Measurements from ENCODE around the gene RIOK2. TPM values are rescaled to one million over a fixed set of nuclear protein-coding genes. Genes with fewer than 3 reads are reported as not detected.
"Not testable (repeated sequence)": the region's sequence is repeated elsewhere in the genome, so short reads cannot be mapped to it uniquely, and the experiment has no call there.

The RIOK2 gene
- total and polyA plus RNA-seq, 4 donors = 15.8 to 23.9 (median 19.1) TPM

GRCh38 chr5:97141031-97141430 is 42.0 kb downstream of the RIOK2 start:
- no peak for ATAC-seq (ENCODE audit: low FRiP score)
- intact Hi-C loops (cut with DNase I) = loop anchor here in 1 of 2 donors (10.0 kb wide), 1 partner anchor 96 kb away; no protein-coding TSS in a partner anchor

GRCh38 chr5:97140250-97140649 is 42.8 kb downstream of the RIOK2 start:
- H3K36me3 ChIP-seq (ENCODE audit: control insufficient read depth in 1 of 2, insufficient read depth in 2 of 2, low read length in 1 of 2); ATAC-seq (ENCODE audit: low FRiP score); H3K27ac ChIP-seq (ENCODE audit: low read depth in 1 of 2, low read length in 2 of 2); H3K27me3 ChIP-seq (ENCODE audit: control insufficient read depth in 1 of 2, insufficient read depth in 2 of 2, low read length in 1 of 2); H3K4me3 ChIP-seq (ENCODE audit: low read length in 2 of 2); H3K4me1 ChIP-seq (ENCODE audit: control insufficient read depth in 1 of 2, insufficient read depth in 2 of 2, low read length in 2 of 2); H3K9me3 ChIP-seq (ENCODE audit: control insufficient read depth, low read length): not testable (repeated sequence)
- peak in 1 of 2 donors; percentile 46 for DNase-seq
- 0 to 13% methylated on average over 1 of the region's 1 CpG for whole genome bisulfite sequencing, 2 donors
- intact Hi-C loops (cut with DNase I) = loop anchor here in 1 of 2 donors (10.0 kb wide), 1 partner anchor 95 kb away; no protein-coding TSS in a partner anchor

More at GRCh38 chr5:97141031-97141430, 42.0 kb downstream of the RIOK2 start:
- H3K4me3 ChIP-seq (ENCODE audit: low read length in 2 of 2) = no peak overlapping the region
- WGBS, 2 donors = 32 to 37% methylated on average over 4 of the region's 4 CpGs
- H3K36me3 ChIP-seq (ENCODE audit: control insufficient read depth in 1 of 2, insufficient read depth in 2 of 2, low read length in 1 of 2) = no peaks in the 10 kb centered on the region
- H3K27me3 ChIP-seq (ENCODE audit: control insufficient read depth in 1 of 2, insufficient read depth in 2 of 2, low read length in 1 of 2) = no peaks in the 10 kb centered on the region
- H3K27ac ChIP-seq (ENCODE audit: low read depth in 1 of 2, low read length in 2 of 2) = no peak overlapping the region
- H3K4me1 ChIP-seq (ENCODE audit: control insufficient read depth in 1 of 2, insufficient read depth in 2 of 2, low read length in 2 of 2) = no peaks in the 10 kb centered on the region
- no peaks in the 10 kb centered on the region for H3K9me3 ChIP-seq (ENCODE audit: control insufficient read depth, low read length)
- no peak for DNase-seq

- intact Hi-C loops (cut with DNase I) = no loop called here
- DNase-seq = no peak
- Histone ChIP-seq H3K27me3 (ENCODE audit: control insufficient read depth in 1 of 2, insufficient read depth in 2 of 2, low read length in 1 of 2) (no peaks in the 10 kb centered on the region), H3K4me1 (ENCODE audit: control insufficient read depth in 1 of 2, insufficient read depth in 2 of 2, low read length in 2 of 2) (no peaks in the 10 kb centered on the region), H3K36me3 (ENCODE audit: control insufficient read depth in 1 of 2, insufficient read depth in 2 of 2, low read length in 1 of 2) (no peaks in the 10 kb centered on the region), H3K4me3 (ENCODE audit: low read length in 2 of 2) (no peak overlapping the region), H3K9me3 (ENCODE audit: control insufficient read depth, low read length) (no peaks in the 10 kb centered on the region), H3K27ac (ENCODE audit: low read depth in 1 of 2, low read length in 2 of 2) (no peak overlapping the region)
- ATAC-seq (ENCODE audit: low FRiP score) = no peak
- 70 to 91% methylated on average over 4 of the region's 4 CpGs for WGBS, 2 donors
These were observed 46.6 kb downstream of the RIOK2 start for GRCh38 chr5:97136475-97136874.

GRCh38 chr5:97135868-97136267 is 47.2 kb downstream of the RIOK2 start:
- intact Hi-C loops (cut with DNase I) = no loop called here
- 90 to 91% methylated on average over 4 of the region's 4 CpGs for WGBS, 2 donors
- no peaks in the 10 kb centered on the region for H3K36me3 ChIP-seq (ENCODE audit: control insufficient read depth in 1 of 2, insufficient read depth in 2 of 2, low read length in 1 of 2)
- H3K27me3 ChIP-seq (ENCODE audit: control insufficient read depth in 1 of 2, insufficient read depth in 2 of 2, low read length in 1 of 2) = no peaks in the 10 kb centered on the region
- DNase-seq = no peak
- no peaks in the 10 kb centered on the region for H3K4me1 ChIP-seq (ENCODE audit: control insufficient read depth in 1 of 2, insufficient read depth in 2 of 2, low read length in 2 of 2)
- no peak for ATAC-seq (ENCODE audit: low FRiP score)
- no peak overlapping the region for H3K4me3 ChIP-seq (ENCODE audit: low read length in 2 of 2)
- no peak overlapping the region for H3K27ac ChIP-seq (ENCODE audit: low read depth in 1 of 2, low read length in 2 of 2)
- H3K9me3 ChIP-seq (ENCODE audit: control insufficient read depth, low read length) = no peaks in the 10 kb centered on the region

- intact Hi-C loops (cut with DNase I) = no loop called here
- 62 to 68% methylated on average over 3 of the region's 3 CpGs for WGBS, 2 donors
- no peak for ATAC-seq (ENCODE audit: low FRiP score)
These were observed 48.4 kb downstream of the RIOK2 start for GRCh38 chr5:97134634-97135033.

GRCh38 chr5:97133101-97133500 is 49.9 kb downstream of the RIOK2 start:
- intact Hi-C loops (cut with DNase I) = no loop called here
- Histone ChIP-seq H3K4me3 (ENCODE audit: low read length in 2 of 2) (no peak overlapping the region), H3K9me3 (ENCODE audit: control insufficient read depth, low read length) (no peaks in the 10 kb centered on the region), H3K36me3 (ENCODE audit: control insufficient read depth in 1 of 2, insufficient read depth in 2 of 2, low read length in 1 of 2) (no peaks in the 10 kb centered on the region), H3K4me1 (ENCODE audit: control insufficient read depth in 1 of 2, insufficient read depth in 2 of 2, low read length in 2 of 2) (no peaks in the 10 kb centered on the region), H3K27ac (ENCODE audit: low read depth in 1 of 2, low read length in 2 of 2) (no peak overlapping the region), H3K27me3 (ENCODE audit: control insufficient read depth in 1 of 2, insufficient read depth in 2 of 2, low read length in 1 of 2) (no peaks in the 10 kb centered on the region)
- DNase-seq (no peak), ATAC-seq (ENCODE audit: low FRiP score) (no peak)

More at GRCh38 chr5:97134634-97135033, 48.4 kb downstream of the RIOK2 start:
- DNase-seq = no peak
- no peaks in the 10 kb centered on the region for H3K36me3 ChIP-seq (ENCODE audit: control insufficient read depth in 1 of 2, insufficient read depth in 2 of 2, low read length in 1 of 2)
- H3K4me1 ChIP-seq (ENCODE audit: control insufficient read depth in 1 of 2, insufficient read depth in 2 of 2, low read length in 2 of 2) = no peaks in the 10 kb centered on the region
- no peak overlapping the region for H3K27ac ChIP-seq (ENCODE audit: low read depth in 1 of 2, low read length in 2 of 2)
- H3K27me3 ChIP-seq (ENCODE audit: control insufficient read depth in 1 of 2, insufficient read depth in 2 of 2, low read length in 1 of 2) = no peaks in the 10 kb centered on the region
- H3K4me3 ChIP-seq (ENCODE audit: low read length in 2 of 2) = no peak overlapping the region
- H3K9me3 ChIP-seq (ENCODE audit: control insufficient read depth, low read length) = no peaks in the 10 kb centered on the region

GRCh38 chr5:97131921-97132320 is 51.1 kb downstream of the RIOK2 start:
- H3K27me3 ChIP-seq (ENCODE audit: control insufficient read depth in 1 of 2, insufficient read depth in 2 of 2, low read length in 1 of 2) = no peaks in the 10 kb centered on the region
- ATAC-seq (ENCODE audit: low FRiP score) = no peak
- no peaks in the 10 kb centered on the region for H3K4me1 ChIP-seq (ENCODE audit: control insufficient read depth in 1 of 2, insufficient read depth in 2 of 2, low read length in 2 of 2)
- intact Hi-C loops (cut with DNase I) = no loop called here
- no peaks in the 10 kb centered on the region for H3K9me3 ChIP-seq (ENCODE audit: control insufficient read depth, low read length)
- no peak overlapping the region for H3K4me3 ChIP-seq (ENCODE audit: low read length in 2 of 2)
- no peaks in the 10 kb centered on the region for H3K36me3 ChIP-seq (ENCODE audit: control insufficient read depth in 1 of 2, insufficient read depth in 2 of 2, low read length in 1 of 2)
- no peak for DNase-seq
- H3K27ac ChIP-seq (ENCODE audit: low read depth in 1 of 2, low read length in 2 of 2) = no peak overlapping the region
- 41 to 58% methylated on average over 5 of the region's 5 CpGs for WGBS, 2 donors

- DNase-seq (no peak), ATAC-seq (ENCODE audit: low FRiP score) (no peak)
- H3K27me3 ChIP-seq (ENCODE audit: control insufficient read depth in 1 of 2, insufficient read depth in 2 of 2, low read length in 1 of 2) = no peaks in the 10 kb centered on the region
- no peak overlapping the region for H3K4me3 ChIP-seq (ENCODE audit: low read length in 2 of 2)
- no peaks in the 10 kb centered on the region for H3K9me3 ChIP-seq (ENCODE audit: control insufficient read depth, low read length)
- H3K36me3 ChIP-seq (ENCODE audit: control insufficient read depth in 1 of 2, insufficient read depth in 2 of 2, low read length in 1 of 2) = no peaks in the 10 kb centered on the region
- no peaks in the 10 kb centered on the region for H3K4me1 ChIP-seq (ENCODE audit: control insufficient read depth in 1 of 2, insufficient read depth in 2 of 2, low read length in 2 of 2)
- H3K27ac ChIP-seq (ENCODE audit: low read depth in 1 of 2, low read length in 2 of 2) = no peak overlapping the region
- intact Hi-C loops (cut with DNase I) = no loop called here
These were observed 51.8 kb downstream of the RIOK2 start for GRCh38 chr5:97131139-97131710.

- ATAC-seq (ENCODE audit: low FRiP score) (no peak), DNase-seq (no peak)
- no peaks in the 10 kb centered on the region for H3K9me3 ChIP-seq (ENCODE audit: control insufficient read depth, low read length)
- H3K36me3 ChIP-seq (ENCODE audit: control insufficient read depth in 1 of 2, insufficient read depth in 2 of 2, low read length in 1 of 2) = no peaks in the 10 kb centered on the region
- H3K4me3 ChIP-seq (ENCODE audit: low read length in 2 of 2) = no peak overlapping the region
- no peaks in the 10 kb centered on the region for H3K4me1 ChIP-seq (ENCODE audit: control insufficient read depth in 1 of 2, insufficient read depth in 2 of 2, low read length in 2 of 2)
- H3K27ac ChIP-seq (ENCODE audit: low read depth in 1 of 2, low read length in 2 of 2) = no peak overlapping the region
- 97 to 100% methylated on average over 1 of the region's 1 CpG for WGBS, 2 donors
- intact Hi-C loops (cut with DNase I) = no loop called here
- no peaks in the 10 kb centered on the region for H3K27me3 ChIP-seq (ENCODE audit: control insufficient read depth in 1 of 2, insufficient read depth in 2 of 2, low read length in 1 of 2)
These were observed 55.3 kb downstream of the RIOK2 start for GRCh38 chr5:97127727-97128126.

Data from aorta (tissue), 5 donors.